ENCODE measurements around the gene APMAP. TPM values are rescaled to one million over a fixed set of nuclear protein-coding genes. Genes with fewer than 3 reads are reported as not detected.
A peak's percentile ranks its signal among the peaks of the same experiment; 100 is the strongest.

Gene APMAP
- 10 to 100 TPM; 45.3 to 83.1 (median 54.1) TPM for total RNA-seq

DNA sequence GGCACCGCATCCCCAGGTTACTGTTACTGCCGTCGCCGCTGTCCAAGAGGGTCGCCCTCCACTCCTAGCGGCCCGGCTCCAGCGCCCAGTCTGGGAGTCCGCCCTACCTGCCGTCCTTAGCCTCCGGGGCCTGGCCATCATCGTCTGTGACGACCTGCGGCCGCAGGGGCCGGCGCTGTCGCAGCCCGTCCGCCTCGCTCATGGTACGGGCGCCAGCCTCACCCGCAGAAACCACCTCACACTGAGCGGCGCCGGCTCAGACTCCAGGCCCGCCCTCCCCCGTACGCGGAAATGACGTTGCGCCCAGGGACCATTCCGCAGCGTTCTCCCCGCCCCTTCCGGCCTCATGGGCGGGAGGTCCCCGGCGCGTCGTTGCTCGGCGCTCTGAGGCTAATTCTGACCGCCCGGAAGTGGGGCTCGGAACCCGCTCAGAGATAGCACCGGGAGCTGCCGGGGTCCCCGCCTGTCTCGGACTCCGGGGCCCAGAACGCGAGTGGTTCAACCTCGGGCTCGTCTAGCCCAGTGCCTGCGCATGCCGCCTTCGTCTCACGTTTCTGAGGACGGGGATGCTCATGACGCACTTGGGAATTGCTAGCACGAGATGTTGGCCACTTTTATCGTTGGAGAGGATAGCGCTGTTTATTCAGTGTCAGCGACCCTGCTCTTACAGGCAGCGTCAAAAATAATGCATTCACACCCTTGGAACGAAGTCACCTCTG lies at the start of gene APMAP:
Gene APMAP (minus strand): TSS at position 265 of the 719 bp plus-strand sequence. CDS start 63 bp downstream, at position 202.
- Histone ChIP-seq H3K27me3 (no peaks in the 10 kb centered on the region), H3K4me1 (peaks cover 0 to 48% (median 19%) of the 10 kb centered on the region in 4 donors), H3K27ac (peak within 1 kb of the TSS; percentile 83 to 97 (median 96)), H3K4me3 (peak within 1 kb of the TSS; percentile 68 to 87 (median 80)), H3K36me3 (no peaks in the 10 kb centered on the region), H3K9me3 (no peaks in the 10 kb centered on the region)
- peak; percentile 92 to 99 for TF ChIP-seq EP300 (IDR thresholded peaks at IDR 0.05)
- TF ChIP-seq CTCF (IDR thresholded peaks at IDR 0.05), result peak in 1 of 5 experiments; percentile 48
- peak; percentile 97 to 99 for TF ChIP-seq POLR2A (IDR thresholded peaks at IDR 0.05)
- 0 to 1% methylated on average over 22 to 39 of the region's 69 CpGs for WGBS, 2 donors
- peak; percentile 93 to 98 for DNase-seq (ENCODE audit: low spot score in 2 of 2)

GRCh38 chr20:25041813-25042530 lies 49.4 kb upstream of the APMAP start:
- Histone ChIP-seq H3K27me3 (no peaks in the 10 kb centered on the region), H3K36me3 (peaks cover 3 to 34% (median 11%) of the 10 kb centered on the region in 3 donors), H3K4me1 (peaks cover 13 to 87% (median 74%) of the 10 kb centered on the region in 4 donors), H3K4me3 (no peak overlapping the region), H3K9me3 (no peaks in the 10 kb centered on the region), H3K27ac (peak overlapping the region in 3 of 4 donors; percentile 71 to 89 (median 87))
- WGBS, 2 donors, result 63 to 92% methylated on average over 10 to 21 of the region's 21 CpGs
- TF ChIP-seq EP300 (IDR thresholded peaks at IDR 0.05), result no peak
- TF ChIP-seq POLR2A (IDR thresholded peaks at IDR 0.05), result no peak
- no peak for TF ChIP-seq CTCF (IDR thresholded peaks at IDR 0.05)
- DNase-seq (ENCODE audit: low spot score in 2 of 2), result no peak

GRCh38 chr20:25040438-25040831 lies 47.9 kb upstream of the APMAP start:
- Histone ChIP-seq H3K9me3 (no peaks in the 10 kb centered on the region), H3K27ac (peak overlapping the region; percentile 38 to 89 (median 78)), H3K27me3 (no peaks in the 10 kb centered on the region), H3K4me1 (peaks cover 14 to 100% (median 88%) of the 10 kb centered on the region in 4 donors), H3K4me3 (no peak overlapping the region), H3K36me3 (peaks cover 0 to 18% (median 0%) of the 10 kb centered on the region in 3 donors)
- DNase-seq (ENCODE audit: low spot score in 2 of 2), result peak; percentile 48 to 70
- WGBS, 2 donors, result 4 to 11% methylated on average over 6 of the region's 6 CpGs
- TF ChIP-seq CTCF (IDR thresholded peaks at IDR 0.05) (no peak), EP300 (IDR thresholded peaks at IDR 0.05) (no peak), POLR2A (IDR thresholded peaks at IDR 0.05) (no peak)

- peak; percentile 88 for DNase-seq (ENCODE audit: low spot score in 2 of 2)
- H3K4me1 ChIP-seq, result peaks cover 14 to 100% (median 88%) of the 10 kb centered on the region in 4 donors
Observed at GRCh38 chr20:25039697-25040437, 47.3 kb upstream of the APMAP start.

More at GRCh38 chr20:25039697-25040437, 47.3 kb upstream of the APMAP start:
- 13 to 18% methylated on average over 9 of the region's 9 CpGs for WGBS, 2 donors
- TF ChIP-seq POLR2A (IDR thresholded peaks at IDR 0.05) (no peak), EP300 (IDR thresholded peaks at IDR 0.05) (peak; percentile 46 to 91), CTCF (IDR thresholded peaks at IDR 0.05) (peak in 1 of 5 experiments; percentile 13)
- no peak overlapping the region for H3K4me3 ChIP-seq
- no peaks in the 10 kb centered on the region for H3K9me3 ChIP-seq
- peak overlapping the region; percentile 38 to 89 (median 78) for H3K27ac ChIP-seq
- peaks cover 0 to 13% (median 0%) of the 10 kb centered on the region in 3 donors for H3K36me3 ChIP-seq
- H3K27me3 ChIP-seq, result no peaks in the 10 kb centered on the region

All from tibial nerve (tissue), 4 donors.